Upper lobe of left lung (tissue), 6 donors: ENCODE results near the gene ANKRD28. TPM values are rescaled to one million over a fixed set of nuclear protein-coding genes. Genes with fewer than 3 reads are reported as not detected.
"Not testable (repeated sequence)": the region's sequence is repeated elsewhere in the genome, so short reads cannot be mapped to it uniquely, and the experiment has no call there.

Experiments
- ATAC-seq, 2 donors: fragments of 200-7000 bp; cut with Tn5 transposase; one replicate each; pipeline ENCODE4 v1.9.1; 2022; ENCODE audit warnings: mild to moderate bottlenecking in 2 of 2, moderate library complexity in 2 of 2; ENCODE audit not compliant: low FRiP score in 2 of 2
- DNase-seq, 2 donors: peaks; one replicate each; pipeline ENCODE4 v3.0.0-alpha.2; 2019 to 2020
- H3K27ac ChIP-seq, 4 donors: fragments of 200-600 bp; sonication (generic); one replicate each; pipeline ENCODE4 v1.5.1; 2016 to 2019
- H3K27me3 ChIP-seq, 4 donors: fragments of 200-600 bp; sonication (generic); one replicate each; pipeline ENCODE4 v1.5.1; 2017 to 2019
- H3K36me3 ChIP-seq, 4 donors: fragments of 200-600 bp; sonication (generic); one replicate each; pipeline ENCODE4 v1.5.1; 2016 to 2019
- H3K4me1 ChIP-seq, 4 donors: fragments of 200-600 bp; sonication (generic); one replicate each; pipeline ENCODE4 v1.5.1; 2018 to 2019
- H3K4me3 ChIP-seq, 4 donors: fragments of 200-600 bp; sonication (generic); one replicate each; pipeline ENCODE4 v1.5.1; 2017 to 2019; ENCODE audit warnings: mild to moderate bottlenecking in 2 of 4, moderate library complexity in 1 of 4
- H3K9me3 ChIP-seq, 4 donors: fragments of 200-600 bp; sonication (generic); one replicate each; pipeline ENCODE4 v1.5.1; 2018 to 2019
- EP300 ChIP-seq, 4 donors: sonication (generic); formaldehyde crosslinking; IDR thresholded peaks; one replicate each; pipeline ENCODE4 v1.5.1; 2017; ENCODE audit warnings: antibody characterized with exemption in 4 of 4, control low read depth in 2 of 4
- POLR2A ChIP-seq, 4 donors: fragments of 450-650 bp; IDR thresholded peaks; one replicate each; pipeline ENCODE4 v1.5.1; 2016 to 2017; ENCODE audit warnings: antibody characterized with exemption in 4 of 4, mild to moderate bottlenecking in 2 of 4
- POLR2AphosphoS5 ChIP-seq, 2 donors: sonication (generic); formaldehyde crosslinking; IDR thresholded peaks; one replicate each; pipeline ENCODE4 v1.5.1; 2017; ENCODE audit warnings: antibody characterized with exemption in 2 of 2
- WGBS, 2 donors: methylation state at CpG; one replicate each; pipeline ENCODE4 v1.1.5; 2017 to 2018; 5-methylcytosine and 5-hydroxymethylcytosine counted together
- total RNA-seq, 6 donors: library from RNA; depleted of rRNA in 4 of 6; stranded (reverse); fragments of >200 nt in 4 of 6; gene quantifications; one replicate each; pipeline versions ENCODE4 v1.1.0 to v1.2.1, GENCODE V29; 2016 to 2021
- TF ChIP-seq, protein P1 (sequence below), 6 experiments: fragments of 450-650 bp in 4 of 6; fragments of 200-600 bp in 2 of 6; sonication (generic) in 2 of 6; IDR thresholded peaks; one replicate each; pipeline ENCODE4 v1.5.1; 2016 to 2019; ENCODE audit warnings: antibody characterized with exemption in 6 of 6
- donor health status: DM: no; HTN: no; CAD: no; lungs with moderate emphysema.
- donor health status: DM: no; HTN: yes; CAD: no; lungs with severe emphysema.

The ANKRD28 gene
- total RNA-seq, 6 donors from 2014 or later: 31.6 to 107 (median 55.5) TPM

GRCh38 chr3:15743587-15744009, 54.2 kb downstream of the ANKRD28 start:
- Histone ChIP-seq H3K4me1 (no peaks in the 10 kb centered on the region), H3K4me3 (no peak overlapping the region), H3K36me3 (peaks cover 0 to 5% (median 0%) of the 10 kb centered on the region in 4 donors), H3K27ac (no peak overlapping the region), H3K9me3 (peaks cover 0 to 6% (median 2%) of the 10 kb centered on the region in 4 donors), H3K27me3 (no peaks in the 10 kb centered on the region)
- DNase-seq (no peak), ATAC-seq (peak; percentile 14 to 76)
- WGBS, 2 donors: 81 to 95% methylated on average over 3 of the region's 3 CpGs
- TF ChIP-seq, protein P1, sequence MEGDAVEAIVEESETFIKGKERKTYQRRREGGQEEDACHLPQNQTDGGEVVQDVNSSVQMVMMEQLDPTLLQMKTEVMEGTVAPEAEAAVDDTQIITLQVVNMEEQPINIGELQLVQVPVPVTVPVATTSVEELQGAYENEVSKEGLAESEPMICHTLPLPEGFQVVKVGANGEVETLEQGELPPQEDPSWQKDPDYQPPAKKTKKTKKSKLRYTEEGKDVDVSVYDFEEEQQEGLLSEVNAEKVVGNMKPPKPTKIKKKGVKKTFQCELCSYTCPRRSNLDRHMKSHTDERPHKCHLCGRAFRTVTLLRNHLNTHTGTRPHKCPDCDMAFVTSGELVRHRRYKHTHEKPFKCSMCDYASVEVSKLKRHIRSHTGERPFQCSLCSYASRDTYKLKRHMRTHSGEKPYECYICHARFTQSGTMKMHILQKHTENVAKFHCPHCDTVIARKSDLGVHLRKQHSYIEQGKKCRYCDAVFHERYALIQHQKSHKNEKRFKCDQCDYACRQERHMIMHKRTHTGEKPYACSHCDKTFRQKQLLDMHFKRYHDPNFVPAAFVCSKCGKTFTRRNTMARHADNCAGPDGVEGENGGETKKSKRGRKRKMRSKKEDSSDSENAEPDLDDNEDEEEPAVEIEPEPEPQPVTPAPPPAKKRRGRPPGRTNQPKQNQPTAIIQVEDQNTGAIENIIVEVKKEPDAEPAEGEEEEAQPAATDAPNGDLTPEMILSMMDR (IDR thresholded peaks at IDR 0.05): no peak
- TF ChIP-seq EP300 (IDR thresholded peaks at IDR 0.05) (no peak), POLR2A (IDR thresholded peaks at IDR 0.05) (no peak), POLR2AphosphoS5 (IDR thresholded peaks at IDR 0.05) (no peak)

DNA sequence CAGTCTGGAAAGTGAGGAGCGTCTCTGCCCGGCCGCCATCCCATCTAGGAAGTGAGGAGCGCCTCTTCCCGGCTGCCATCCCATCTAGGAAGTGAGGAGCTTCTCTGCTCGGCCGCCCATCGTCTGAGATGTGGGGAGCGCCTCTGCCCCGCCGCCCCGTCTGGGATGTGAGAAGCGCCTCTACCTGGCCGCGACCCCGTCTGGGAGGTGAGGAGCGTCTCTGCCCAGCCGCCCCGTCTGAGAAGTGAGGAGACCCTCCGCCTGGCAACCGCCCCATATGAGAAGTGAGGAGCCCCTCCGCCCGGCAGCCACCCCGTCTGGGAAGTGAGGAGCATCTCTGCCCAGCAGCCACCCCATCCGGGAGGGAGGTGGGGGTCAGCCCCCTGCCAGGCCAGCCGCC, 55.5 kb downstream of the ANKRD28 start:
- not testable (repeated sequence) for ATAC-seq, H3K4me3 ChIP-seq, H3K4me1 ChIP-seq, H3K27me3 ChIP-seq, H3K36me3 ChIP-seq, H3K27ac ChIP-seq
- peak in 1 of 2 donors; percentile 38 for DNase-seq
- H3K9me3 ChIP-seq: peaks cover 0 to 11% (median 7%) of the 10 kb centered on the region in 4 donors
- 100% methylated on average over 10 of the region's 26 CpGs; no CpG with 5 or more reads in 1 of the 2 donors for WGBS, 2 donors

DNA sequence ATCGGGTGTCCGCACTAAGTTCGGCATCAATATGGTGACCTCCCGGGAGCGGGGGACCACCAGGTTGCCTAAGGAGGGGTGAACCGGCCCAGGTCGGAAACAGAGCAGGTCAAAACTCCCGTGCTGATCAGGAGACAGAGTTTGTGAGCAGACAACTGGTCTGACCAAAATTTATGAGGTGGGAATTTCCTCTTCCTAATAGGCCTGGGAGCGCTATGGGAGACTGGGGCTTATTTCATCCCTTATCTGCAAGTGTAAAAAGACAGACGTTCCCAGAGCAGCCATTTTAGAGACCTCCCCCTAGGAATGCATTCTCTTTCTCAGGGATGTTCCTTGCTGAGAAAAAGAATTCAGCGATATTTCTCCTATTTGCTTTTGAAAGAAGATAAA, 59.2 kb downstream of the ANKRD28 start:
- not testable (repeated sequence) for ATAC-seq, H3K27ac ChIP-seq, DNase-seq, H3K4me3 ChIP-seq, H3K4me1 ChIP-seq, H3K27me3 ChIP-seq, H3K36me3 ChIP-seq
- peaks cover 0 to 11% (median 7%) of the 10 kb centered on the region in 4 donors for H3K9me3 ChIP-seq
- WGBS, 2 donors: 95 to 99% methylated on average over 6 to 11 of the region's 11 CpGs

GRCh38 chr3:15731024-15731423, 66.8 kb downstream of the ANKRD28 start:
- DNase-seq (no peak), ATAC-seq (no peak)
- Histone ChIP-seq H3K27me3 (no peaks in the 10 kb centered on the region), H3K9me3 (no peaks in the 10 kb centered on the region), H3K27ac (no peak overlapping the region), H3K4me1 (no peaks in the 10 kb centered on the region), H3K36me3 (peaks cover 0 to 20% (median 2%) of the 10 kb centered on the region in 4 donors), H3K4me3 (no peak overlapping the region)
- TF ChIP-seq EP300 (IDR thresholded peaks at IDR 0.05) (no peak), POLR2A (IDR thresholded peaks at IDR 0.05) (no peak), POLR2AphosphoS5 (IDR thresholded peaks at IDR 0.05) (no peak)
- TF ChIP-seq, protein P1 (IDR thresholded peaks at IDR 0.05): no peak
- 98% methylated on average over 2 of the region's 2 CpGs for WGBS, 2 donors

DNA sequence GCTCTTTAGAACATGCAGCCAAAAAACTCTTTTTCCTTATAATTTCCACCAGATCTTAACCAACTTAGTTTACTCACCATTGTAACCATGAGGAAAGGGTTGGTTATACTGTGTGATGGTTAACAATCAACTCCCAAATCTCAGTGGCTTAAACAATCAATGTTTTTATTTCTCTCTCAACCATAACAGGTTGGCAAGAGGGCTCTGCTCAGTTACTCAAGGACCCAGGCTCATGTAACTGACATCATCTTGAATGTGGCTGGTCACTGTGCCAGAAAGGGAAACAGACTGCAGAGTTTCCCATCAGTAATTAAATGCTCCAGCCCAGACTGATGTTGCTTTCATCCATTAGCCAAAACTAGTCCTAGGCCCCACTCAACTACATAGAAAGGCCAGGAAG, 69.0 kb downstream of the ANKRD28 start:
- DNase-seq: no peak
- Histone ChIP-seq H3K4me3 (no peak overlapping the region), H3K36me3 (peaks cover 0 to 22% (median 0%) of the 10 kb centered on the region in 4 donors), H3K27ac (no peak overlapping the region), H3K4me1 (peaks cover 0 to 2% (median 0%) of the 10 kb centered on the region in 4 donors), H3K27me3 (no peaks in the 10 kb centered on the region), H3K9me3 (no peaks in the 10 kb centered on the region)
- TF ChIP-seq POLR2AphosphoS5 (IDR thresholded peaks at IDR 0.05): no peak
- no peak for TF ChIP-seq POLR2A (IDR thresholded peaks at IDR 0.05)
- no peak for TF ChIP-seq EP300 (IDR thresholded peaks at IDR 0.05)
- TF ChIP-seq, protein P1 (IDR thresholded peaks at IDR 0.05): no peak
- peak in 1 of 2 donors; percentile 23 for ATAC-seq

GRCh38 chr3:15726881-15727280, 70.9 kb downstream of the ANKRD28 start:
- Histone ChIP-seq H3K27me3 (no peaks in the 10 kb centered on the region), H3K9me3 (no peaks in the 10 kb centered on the region), H3K36me3 (peaks cover 0 to 36% (median 3%) of the 10 kb centered on the region in 4 donors), H3K4me3 (no peak overlapping the region), H3K27ac (no peak overlapping the region), H3K4me1 (peaks cover 0 to 6% (median 0%) of the 10 kb centered on the region in 4 donors)
- WGBS, 2 donors: 92 to 96% methylated on average over 2 of the region's 2 CpGs
- TF ChIP-seq EP300 (IDR thresholded peaks at IDR 0.05) (no peak), POLR2A (IDR thresholded peaks at IDR 0.05) (no peak), POLR2AphosphoS5 (IDR thresholded peaks at IDR 0.05) (no peak)
- TF ChIP-seq, protein P1 (IDR thresholded peaks at IDR 0.05): no peak
- DNase-seq (no peak), ATAC-seq (no peak)
